ENCODE data around the gene KRT10.

Gene KRT10

DNA sequence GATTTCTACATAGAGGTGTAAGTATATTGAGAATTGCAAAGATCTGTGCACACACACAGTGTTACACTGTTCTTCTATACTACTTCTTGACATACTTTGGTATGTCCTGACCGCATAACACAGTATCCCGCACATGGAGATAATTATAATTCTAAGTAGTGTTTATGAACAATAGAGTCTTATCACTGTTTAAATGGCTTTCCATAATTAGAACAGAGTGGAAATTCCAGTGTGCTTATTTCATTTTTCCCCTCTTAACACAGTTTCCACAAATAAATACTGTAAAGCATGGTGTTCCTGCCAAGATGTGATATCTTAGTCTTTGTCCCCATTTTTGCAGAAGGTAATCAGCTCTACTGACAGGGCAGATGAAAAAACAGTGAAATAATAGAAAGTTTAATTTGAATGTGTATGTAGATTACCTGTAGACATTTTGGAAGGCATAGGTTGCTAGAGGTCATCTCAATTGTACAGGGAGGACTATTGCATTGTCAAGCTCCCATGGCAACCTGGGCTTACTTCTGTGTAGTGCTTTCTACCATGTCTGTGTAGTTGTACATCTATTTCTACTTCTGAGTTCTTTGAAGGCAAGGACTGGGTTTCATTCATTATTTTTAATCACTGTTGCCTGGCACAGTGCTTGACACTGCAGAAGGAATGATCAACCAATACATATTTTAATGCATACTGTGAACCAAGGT lies 12.5 kb downstream of the KRT10 start:
- TF ChIP-seq, protein P1, sequence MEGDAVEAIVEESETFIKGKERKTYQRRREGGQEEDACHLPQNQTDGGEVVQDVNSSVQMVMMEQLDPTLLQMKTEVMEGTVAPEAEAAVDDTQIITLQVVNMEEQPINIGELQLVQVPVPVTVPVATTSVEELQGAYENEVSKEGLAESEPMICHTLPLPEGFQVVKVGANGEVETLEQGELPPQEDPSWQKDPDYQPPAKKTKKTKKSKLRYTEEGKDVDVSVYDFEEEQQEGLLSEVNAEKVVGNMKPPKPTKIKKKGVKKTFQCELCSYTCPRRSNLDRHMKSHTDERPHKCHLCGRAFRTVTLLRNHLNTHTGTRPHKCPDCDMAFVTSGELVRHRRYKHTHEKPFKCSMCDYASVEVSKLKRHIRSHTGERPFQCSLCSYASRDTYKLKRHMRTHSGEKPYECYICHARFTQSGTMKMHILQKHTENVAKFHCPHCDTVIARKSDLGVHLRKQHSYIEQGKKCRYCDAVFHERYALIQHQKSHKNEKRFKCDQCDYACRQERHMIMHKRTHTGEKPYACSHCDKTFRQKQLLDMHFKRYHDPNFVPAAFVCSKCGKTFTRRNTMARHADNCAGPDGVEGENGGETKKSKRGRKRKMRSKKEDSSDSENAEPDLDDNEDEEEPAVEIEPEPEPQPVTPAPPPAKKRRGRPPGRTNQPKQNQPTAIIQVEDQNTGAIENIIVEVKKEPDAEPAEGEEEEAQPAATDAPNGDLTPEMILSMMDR (IDR thresholded peaks at IDR 0.05) = no peak
- no peak for TF ChIP-seq ZFX (IDR thresholded peaks at IDR 0.05; ENCODE audit: borderline replicate concordance)
- H3K27ac ChIP-seq = no peak overlapping the region

DNA sequence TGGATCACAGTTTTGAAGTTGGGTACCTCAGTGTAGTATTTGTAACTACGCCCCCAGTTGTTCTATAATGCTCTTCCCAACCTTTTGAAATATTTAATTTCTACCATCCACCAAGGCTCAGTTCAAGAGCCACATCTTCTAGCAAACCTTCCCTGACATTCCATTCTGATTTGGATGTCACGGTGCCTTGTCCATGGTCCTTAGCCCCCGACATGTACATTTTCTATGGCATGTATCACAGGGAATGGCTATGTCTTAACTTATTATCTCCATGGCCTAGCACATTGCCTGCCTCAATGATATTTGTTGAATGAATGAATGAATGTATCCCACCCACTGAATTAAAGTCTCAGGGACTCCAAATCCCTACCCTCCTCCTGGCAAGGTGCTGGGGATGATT lies 16.3 kb downstream of the KRT10 start:
- TF ChIP-seq, protein P1 (IDR thresholded peaks at IDR 0.05) = no peak
- no peak for TF ChIP-seq ZFX (IDR thresholded peaks at IDR 0.05; ENCODE audit: borderline replicate concordance)
- H3K27ac ChIP-seq = no peak overlapping the region

DNA sequence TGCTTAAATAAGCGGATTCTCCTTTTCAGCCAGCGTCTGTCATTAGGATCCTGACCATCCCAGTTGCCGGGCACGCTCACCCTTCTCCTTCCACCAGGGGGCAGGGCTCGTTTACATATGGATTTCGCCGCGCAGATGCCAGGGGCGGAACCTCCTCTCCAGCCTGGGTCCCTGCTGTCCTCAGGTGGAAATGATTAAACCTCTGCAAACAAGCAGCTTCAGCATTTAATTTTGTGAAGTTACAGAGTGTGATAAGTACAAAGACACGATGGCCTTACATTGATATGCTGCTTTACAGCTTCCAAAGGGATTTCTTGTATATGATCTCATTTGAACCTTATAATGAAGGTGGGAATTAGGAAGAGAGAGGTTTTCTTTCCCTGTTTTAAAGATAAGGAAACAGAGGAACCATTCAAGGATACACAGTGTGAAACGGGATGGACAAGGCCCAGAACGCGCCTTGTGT lies 18.8 kb downstream of the KRT10 start:
- no peak overlapping the region for H3K27ac ChIP-seq

DNA sequence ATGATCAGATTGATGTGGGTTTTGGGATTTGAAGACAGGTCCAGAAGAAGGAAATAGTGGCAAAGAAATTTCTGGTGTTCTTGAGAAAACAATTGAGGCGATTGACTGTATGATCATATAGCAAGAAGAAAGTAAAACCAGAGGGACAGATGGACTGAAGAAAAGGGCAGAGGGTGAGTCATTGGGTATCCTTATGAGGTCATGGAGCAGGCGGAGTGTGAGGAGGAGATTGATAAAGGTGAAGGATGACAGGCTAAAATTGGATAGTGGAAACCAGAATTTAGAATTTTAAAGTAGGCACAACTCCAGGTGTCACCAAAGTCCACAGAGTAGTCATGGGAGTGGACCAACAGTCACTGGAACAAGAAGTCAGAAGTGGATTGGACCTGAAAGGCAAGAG lies 21.3 kb downstream of the KRT10 start:
- no peak overlapping the region for H3K27ac ChIP-seq
- no peak for TF ChIP-seq ZFX (IDR thresholded peaks at IDR 0.05; ENCODE audit: borderline replicate concordance)
- TF ChIP-seq, protein P1 (IDR thresholded peaks at IDR 0.05) = no peak

More for the DNA sequence above, 18.8 kb downstream of the KRT10 start:
- TF ChIP-seq, protein P1 (IDR thresholded peaks at IDR 0.05) = peak; percentile 93
- TF ChIP-seq ZFX (IDR thresholded peaks at IDR 0.05; ENCODE audit: borderline replicate concordance) = no peak

DNA sequence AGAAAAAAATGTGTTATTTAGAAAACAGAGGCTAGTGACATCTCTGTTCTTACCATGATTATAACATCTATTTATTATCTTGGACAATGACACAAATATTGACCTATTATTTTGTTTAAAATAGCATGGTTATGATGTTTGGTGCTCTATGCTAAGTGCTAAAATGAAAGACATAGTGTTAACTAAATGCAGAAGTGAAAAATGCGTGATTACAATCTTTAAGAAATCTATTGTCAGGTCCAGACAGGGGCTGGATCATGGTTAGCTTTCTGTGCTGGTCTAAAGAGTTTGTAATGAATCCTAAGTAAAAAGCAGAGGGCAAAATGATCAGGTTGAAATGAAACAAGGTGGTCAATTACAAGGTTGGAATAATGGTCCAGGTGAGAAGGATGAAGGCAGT lies 22.0 kb downstream of the KRT10 start:
- no peak for TF ChIP-seq ZFX (IDR thresholded peaks at IDR 0.05; ENCODE audit: borderline replicate concordance)
- TF ChIP-seq, protein P1 (IDR thresholded peaks at IDR 0.05) = no peak
- no peak overlapping the region for H3K27ac ChIP-seq

DNA sequence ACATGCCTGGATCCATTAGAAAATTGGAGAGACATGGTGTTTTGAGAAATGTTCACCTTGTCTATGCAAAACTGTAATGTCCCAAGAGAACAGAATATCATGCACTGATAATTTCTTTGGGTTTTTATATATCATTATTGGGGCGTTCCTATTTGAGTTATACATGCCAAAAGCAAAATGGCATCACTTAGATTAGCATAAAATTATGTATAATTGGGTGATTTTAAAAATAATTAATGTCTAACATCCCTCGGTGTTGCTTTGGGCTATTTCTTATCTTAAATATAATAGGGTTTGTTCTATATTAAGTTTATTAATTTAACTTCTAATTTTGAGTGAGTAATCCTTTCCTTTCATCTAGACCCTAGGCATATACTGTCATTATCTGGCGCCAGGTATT lies 22.6 kb downstream of the KRT10 start, which contains the start of gene KRT28:
TSS of gene KRT28 (minus strand) at position 101 of the 400 bp plus-strand sequence. CDS start at position 35, 66 bp downstream.
- no peak for TF ChIP-seq ZFX (IDR thresholded peaks at IDR 0.05; ENCODE audit: borderline replicate concordance)
- TF ChIP-seq, protein P1 (IDR thresholded peaks at IDR 0.05) = no peak
- H3K27ac ChIP-seq = no peak within 1 kb of the TSS

DNA sequence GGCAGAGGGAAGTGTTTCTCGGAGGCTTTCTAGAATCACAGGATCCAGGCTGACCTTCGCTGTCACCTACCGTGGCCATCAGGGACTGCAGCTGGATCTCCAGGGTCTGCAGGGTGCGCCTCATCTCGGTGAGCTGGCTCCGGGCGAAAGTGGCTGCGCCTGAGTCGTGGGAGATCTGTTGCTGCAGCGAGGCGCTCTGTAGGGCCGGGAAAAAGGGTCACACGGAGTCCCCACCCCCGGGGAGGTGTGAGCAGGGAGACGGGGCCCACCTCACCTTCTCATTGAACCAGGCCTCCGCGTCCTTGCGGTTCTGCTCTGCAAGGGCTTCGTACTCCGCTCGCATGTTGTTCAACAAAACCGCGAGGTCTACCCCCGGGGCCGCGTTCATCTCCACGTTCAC lies 25.6 kb downstream of the KRT10 start:
- H3K27ac ChIP-seq = no peak overlapping the region
- TF ChIP-seq, protein P1 (IDR thresholded peaks at IDR 0.05) = no peak
- no peak for TF ChIP-seq ZFX (IDR thresholded peaks at IDR 0.05; ENCODE audit: borderline replicate concordance)

All from 22Rv1 (cell line).